Measurements from ENCODE around the gene SEMA4B.

The SEMA4B gene

DNA sequence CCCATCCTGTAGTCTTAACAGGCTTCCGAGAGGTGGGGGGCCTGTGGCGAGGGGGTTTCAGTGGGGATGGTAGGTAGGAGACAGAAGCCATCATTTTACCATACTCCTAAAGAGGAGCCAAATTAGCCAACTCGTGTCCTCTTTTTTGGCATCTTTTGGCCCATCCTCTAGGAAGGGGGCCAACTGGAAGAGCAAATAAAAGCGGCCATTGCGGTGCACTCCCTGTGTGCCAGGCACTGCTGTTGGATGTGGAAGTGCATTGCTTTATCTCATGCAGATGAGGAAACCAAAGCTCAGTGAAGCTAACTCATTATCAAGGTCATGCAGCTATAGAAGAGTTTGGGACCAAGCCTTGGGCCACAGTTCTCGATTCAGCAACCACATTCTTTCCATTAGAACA is 6.1 kb downstream of the SEMA4B start:
- no peak for DNase-seq (ENCODE audit: low read depth)
- H3K4me3 ChIP-seq (ENCODE audit: control insufficient read depth, low read depth, low read length): no peak overlapping the region
- TF ChIP-seq, protein P1, sequence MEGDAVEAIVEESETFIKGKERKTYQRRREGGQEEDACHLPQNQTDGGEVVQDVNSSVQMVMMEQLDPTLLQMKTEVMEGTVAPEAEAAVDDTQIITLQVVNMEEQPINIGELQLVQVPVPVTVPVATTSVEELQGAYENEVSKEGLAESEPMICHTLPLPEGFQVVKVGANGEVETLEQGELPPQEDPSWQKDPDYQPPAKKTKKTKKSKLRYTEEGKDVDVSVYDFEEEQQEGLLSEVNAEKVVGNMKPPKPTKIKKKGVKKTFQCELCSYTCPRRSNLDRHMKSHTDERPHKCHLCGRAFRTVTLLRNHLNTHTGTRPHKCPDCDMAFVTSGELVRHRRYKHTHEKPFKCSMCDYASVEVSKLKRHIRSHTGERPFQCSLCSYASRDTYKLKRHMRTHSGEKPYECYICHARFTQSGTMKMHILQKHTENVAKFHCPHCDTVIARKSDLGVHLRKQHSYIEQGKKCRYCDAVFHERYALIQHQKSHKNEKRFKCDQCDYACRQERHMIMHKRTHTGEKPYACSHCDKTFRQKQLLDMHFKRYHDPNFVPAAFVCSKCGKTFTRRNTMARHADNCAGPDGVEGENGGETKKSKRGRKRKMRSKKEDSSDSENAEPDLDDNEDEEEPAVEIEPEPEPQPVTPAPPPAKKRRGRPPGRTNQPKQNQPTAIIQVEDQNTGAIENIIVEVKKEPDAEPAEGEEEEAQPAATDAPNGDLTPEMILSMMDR (conservative IDR thresholded peaks at IDR 0.05; ENCODE audit: control insufficient read depth, insufficient read depth, low read depth, low read length): no peak

GRCh38 chr15:90208356-90208755 is 7.2 kb downstream of the SEMA4B start:
- TF ChIP-seq, protein P1 (conservative IDR thresholded peaks at IDR 0.05; ENCODE audit: control insufficient read depth, insufficient read depth, low read depth, low read length): no peak
- no peak overlapping the region for H3K4me3 ChIP-seq (ENCODE audit: control insufficient read depth, low read depth, low read length)
- no peak for DNase-seq (ENCODE audit: low read depth)

DNA sequence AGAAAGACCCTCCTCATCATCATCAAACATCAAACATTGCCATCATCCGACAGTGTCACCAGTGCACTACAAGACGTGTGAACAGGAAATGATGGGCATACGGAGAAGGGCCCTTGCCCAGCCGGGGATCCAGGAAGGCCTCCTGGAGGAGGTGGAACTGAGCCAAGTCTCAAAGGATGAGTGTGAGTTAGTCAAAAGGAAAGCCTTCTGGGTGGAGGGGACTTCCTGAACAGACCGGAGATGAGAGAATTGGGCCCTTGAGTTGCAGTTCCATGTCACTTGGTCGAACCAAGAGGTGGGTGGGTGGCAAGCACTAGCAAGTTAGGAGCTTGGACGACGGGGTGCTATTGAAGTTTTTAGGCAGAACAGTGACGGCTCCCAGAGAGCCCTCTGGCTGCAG is 8.5 kb downstream of the SEMA4B start:
- DNase-seq (ENCODE audit: low read depth): no peak
- H3K4me3 ChIP-seq (ENCODE audit: control insufficient read depth, low read depth, low read length): no peak overlapping the region
- TF ChIP-seq, protein P1 (conservative IDR thresholded peaks at IDR 0.05; ENCODE audit: control insufficient read depth, insufficient read depth, low read depth, low read length): no peak

DNA sequence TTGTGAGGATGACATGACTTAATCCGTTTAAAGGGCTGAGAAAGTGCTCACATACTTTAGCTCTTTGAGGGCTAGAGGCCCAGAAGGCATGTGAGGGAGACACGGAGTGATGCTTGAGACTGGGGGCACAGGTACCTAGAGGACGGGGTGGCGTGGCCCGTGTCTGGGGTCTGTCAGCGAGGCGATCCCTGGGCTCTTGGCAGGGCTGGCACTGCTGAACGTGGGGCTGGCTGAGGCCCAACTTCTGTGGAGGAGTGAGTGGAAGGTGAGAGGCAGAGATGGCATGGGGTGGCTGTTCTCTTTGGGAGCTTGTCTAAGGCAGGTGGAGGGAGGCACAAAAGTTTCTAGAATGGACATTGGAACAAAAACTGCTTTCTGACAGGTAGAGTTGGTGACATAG is 9.5 kb downstream of the SEMA4B start:
- TF ChIP-seq, protein P1 (conservative IDR thresholded peaks at IDR 0.05; ENCODE audit: control insufficient read depth, insufficient read depth, low read depth, low read length): no peak
- DNase-seq (ENCODE audit: low read depth): no peak
- H3K4me3 ChIP-seq (ENCODE audit: control insufficient read depth, low read depth, low read length): no peak overlapping the region

- H3K4me3 ChIP-seq (ENCODE audit: control insufficient read depth, low read depth, low read length): no peak overlapping the region
- no peak for DNase-seq (ENCODE audit: low read depth)
- TF ChIP-seq, protein P1 (conservative IDR thresholded peaks at IDR 0.05; ENCODE audit: control insufficient read depth, insufficient read depth, low read depth, low read length): no peak
Observed at GRCh38 chr15:90211009-90211408, 9.9 kb downstream of the SEMA4B start.

DNA sequence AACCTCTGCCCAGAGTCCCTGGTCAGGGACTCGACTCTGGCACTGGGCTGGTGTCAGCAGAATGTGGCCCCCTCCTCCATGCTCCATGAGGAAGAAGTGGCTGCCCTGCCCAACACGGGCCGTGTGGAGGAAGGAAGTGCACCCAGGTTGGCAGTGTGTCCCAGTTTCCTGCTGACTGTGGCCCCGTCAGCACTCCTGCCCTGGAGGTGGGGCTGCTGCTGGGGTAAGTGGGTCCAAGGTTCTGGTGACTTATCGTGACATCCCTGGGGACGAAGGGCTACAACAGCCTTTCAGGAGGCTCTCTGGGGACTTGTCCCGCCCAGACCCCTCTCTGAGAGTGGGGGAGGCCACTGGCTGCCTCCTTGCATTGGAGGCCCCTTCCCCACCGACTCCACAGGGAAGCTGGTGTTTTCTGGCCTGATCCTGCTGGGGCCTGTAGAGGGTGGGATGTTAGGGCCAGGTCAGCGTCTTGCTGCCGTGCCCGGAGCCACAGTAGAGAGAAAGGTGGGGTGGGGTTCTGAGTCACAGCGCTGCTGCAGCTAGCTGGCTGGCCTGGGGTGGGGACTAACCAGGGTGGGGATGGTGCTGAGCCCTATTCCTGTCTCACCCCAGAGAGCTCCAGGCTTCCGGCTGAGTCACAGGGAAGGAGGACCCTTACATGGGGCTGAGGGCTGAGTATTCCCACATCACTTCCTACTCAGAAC is 10.5 kb downstream of the SEMA4B start:
- no peak overlapping the region for H3K4me3 ChIP-seq (ENCODE audit: control insufficient read depth, low read depth, low read length)
- peak; percentile 60 for DNase-seq (ENCODE audit: low read depth)
- TF ChIP-seq, protein P1 (conservative IDR thresholded peaks at IDR 0.05; ENCODE audit: control insufficient read depth, insufficient read depth, low read depth, low read length): no peak
